ENCODE data around the gene SRRM1.
A peak's percentile ranks its signal among the peaks of the same experiment; 100 is the strongest.
"Not testable (repeated sequence)": the region's sequence is repeated elsewhere in the genome, so short reads cannot be mapped to it uniquely, and the experiment has no call there.

Gene SRRM1

GRCh38 chr1:24648919-24649318, 5.8 kb downstream of the SRRM1 start:
- DNase-seq, result no peak

GRCh38 chr1:24652382-24652781, 9.3 kb downstream of the SRRM1 start:
- no peak for DNase-seq

GRCh38 chr1:24654010-24654409, 10.9 kb downstream of the SRRM1 start:
- no peak for DNase-seq

GRCh38 chr1:24656046-24656445, 12.9 kb downstream of the SRRM1 start:
- no peak for DNase-seq

- no peak for DNase-seq
Measured at GRCh38 chr1:24657781-24658180, 14.7 kb downstream of the SRRM1 start.

- no peak for DNase-seq
Measured at GRCh38 chr1:24659166-24659904, 16.2 kb downstream of the SRRM1 start.

- no peak for DNase-seq
Measured at GRCh38 chr1:24659993-24660665, 17.0 kb downstream of the SRRM1 start.

- no peak for DNase-seq
Measured at GRCh38 chr1:24664507-24665033, 21.5 kb downstream of the SRRM1 start.

- DNase-seq, result no peak
Measured at GRCh38 chr1:24666794-24667193, 23.7 kb downstream of the SRRM1 start.

GRCh38 chr1:24671372-24671771, 28.3 kb downstream of the SRRM1 start:
- not testable (repeated sequence) for DNase-seq

GRCh38 chr1:24672686-24673085, 29.6 kb downstream of the SRRM1 start:
- DNase-seq, result not testable (repeated sequence)

- DNase-seq, result no peak
Measured at GRCh38 chr1:24673341-24673740, 30.2 kb downstream of the SRRM1 start.

- DNase-seq, result not testable (repeated sequence)
Measured at GRCh38 chr1:24678421-24678820, 35.3 kb downstream of the SRRM1 start.

GRCh38 chr1:24679725-24680124, 36.6 kb downstream of the SRRM1 start:
- DNase-seq, result no peak

- no peak for DNase-seq
Measured at GRCh38 chr1:24683713-24684162, 40.6 kb downstream of the SRRM1 start.

- no peak for DNase-seq
Measured at GRCh38 chr1:24688033-24688432, 44.9 kb downstream of the SRRM1 start.

GRCh38 chr1:24688621-24689195, 45.6 kb downstream of the SRRM1 start:
- DNase-seq, result peak; percentile 52

- no peak for DNase-seq
Measured at GRCh38 chr1:24691051-24691450, 47.9 kb downstream of the SRRM1 start.

- DNase-seq, result no peak
Measured at GRCh38 chr1:24692351-24692980, 49.4 kb downstream of the SRRM1 start.

GRCh38 chr1:24693827-24694379, 50.8 kb downstream of the SRRM1 start:
- no peak for DNase-seq

- DNase-seq, result no peak
Measured at GRCh38 chr1:24694380-24694843, 51.3 kb downstream of the SRRM1 start.

GRCh38 chr1:24695202-24695974, 52.3 kb downstream of the SRRM1 start:
- no peak for DNase-seq

Data from activated CD8-positive, alpha-beta memory T cell treated with anti-CD3 and anti-CD28 coated beads, Interleukin-2, amount 50 U/mL, for 4 hours (primary cell).